ES-I3 (cell line): ENCODE measurements around the gene TEX261.

Experiments used
- H3K36me3 ChIP-seq: 2 replicates; pipeline ENCODE4 v1.6.1; 2013; ENCODE audit warnings: mild to moderate bottlenecking, low read length, control low read depth, moderate library complexity; ENCODE audit not compliant: insufficient read depth
- H3K4me1 ChIP-seq: 2 replicates; pipeline ENCODE4 v1.6.1; 2013; ENCODE audit warnings: mild to moderate bottlenecking, control low read depth, low read length; ENCODE audit not compliant: insufficient read depth
- H3K9ac ChIP-seq: 2 replicates; pipeline ENCODE4 v1.6.1; 2013; ENCODE audit warnings: low read depth, mild to moderate bottlenecking, low read length, moderate library complexity
- H3K9me3 ChIP-seq: 2 replicates; pipeline ENCODE4 v1.6.1; 2013; ENCODE audit warnings: mild to moderate bottlenecking, low read length, moderate library complexity; ENCODE audit not compliant: control insufficient read depth, insufficient read depth

The TEX261 gene

GRCh38 chr2:70944111-70944690, 50.5 kb downstream of the TEX261 start:
- Histone ChIP-seq H3K9me3 (no peaks in the 10 kb centered on the region), H3K36me3 (0 out of 2 replicates have a peak, but pooled peaks cover 3% of the 10 kb centered on the region), H3K4me1 (peaks cover 19% of the 10 kb centered on the region; the same call in 1 of the 2 replicates), H3K9ac (no peak overlapping the region)

GRCh38 chr2:70943205-70943871, 51.3 kb downstream of the TEX261 start:
- Histone ChIP-seq H3K36me3 (0 out of 2 replicates have a peak, but pooled peaks cover 3% of the 10 kb centered on the region), H3K9ac (no peak overlapping the region), H3K4me1 (peaks cover 23% of the 10 kb centered on the region; the same call in 1 of the 2 replicates), H3K9me3 (no peaks in the 10 kb centered on the region)

GRCh38 chr2:70942396-70943204, 52.1 kb downstream of the TEX261 start:
- Histone ChIP-seq H3K9ac (no peak overlapping the region), H3K4me1 (peaks cover 24% of the 10 kb centered on the region; the same call in 1 of the 2 replicates), H3K9me3 (no peaks in the 10 kb centered on the region), H3K36me3 (0 out of 2 replicates have a peak, but pooled peaks cover 3% of the 10 kb centered on the region)

DNA sequence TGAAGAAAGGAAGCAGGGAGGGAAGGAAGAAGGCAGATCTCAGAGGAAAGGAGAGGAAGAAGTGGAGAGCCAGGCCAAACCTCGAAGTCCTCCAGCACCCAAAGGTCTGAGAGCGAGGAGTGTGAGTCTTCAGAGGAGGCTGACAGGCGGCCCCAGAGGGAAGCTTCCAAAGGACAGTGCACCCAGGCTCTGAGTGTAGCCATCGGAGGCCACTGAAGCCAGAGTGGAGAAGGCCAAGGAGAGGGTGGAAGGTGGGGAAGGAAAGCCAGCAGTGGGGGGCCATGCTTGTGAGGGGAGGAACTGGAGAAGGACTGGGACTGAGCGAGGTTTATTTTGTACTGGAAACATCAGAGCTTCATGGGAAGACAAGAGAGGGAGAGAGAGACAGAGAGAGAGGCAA, 53.0 kb downstream of the TEX261 start:
- Histone ChIP-seq H3K36me3 (0 out of 2 replicates have a peak, but pooled peaks cover 3% of the 10 kb centered on the region), H3K9ac (no peak overlapping the region), H3K4me1 (peaks cover 27% of the 10 kb centered on the region; the same call in 1 of the 2 replicates), H3K9me3 (no peaks in the 10 kb centered on the region)

- H3K4me1 ChIP-seq: peaks cover 32% of the 10 kb centered on the region
- H3K36me3 ChIP-seq: 0 out of 2 replicates have a peak, but pooled peaks cover 3% of the 10 kb centered on the region
- H3K9ac ChIP-seq: no peak overlapping the region
- H3K9me3 ChIP-seq: no peaks in the 10 kb centered on the region
Measured at GRCh38 chr2:70941186-70941585, 53.5 kb downstream of the TEX261 start.

DNA sequence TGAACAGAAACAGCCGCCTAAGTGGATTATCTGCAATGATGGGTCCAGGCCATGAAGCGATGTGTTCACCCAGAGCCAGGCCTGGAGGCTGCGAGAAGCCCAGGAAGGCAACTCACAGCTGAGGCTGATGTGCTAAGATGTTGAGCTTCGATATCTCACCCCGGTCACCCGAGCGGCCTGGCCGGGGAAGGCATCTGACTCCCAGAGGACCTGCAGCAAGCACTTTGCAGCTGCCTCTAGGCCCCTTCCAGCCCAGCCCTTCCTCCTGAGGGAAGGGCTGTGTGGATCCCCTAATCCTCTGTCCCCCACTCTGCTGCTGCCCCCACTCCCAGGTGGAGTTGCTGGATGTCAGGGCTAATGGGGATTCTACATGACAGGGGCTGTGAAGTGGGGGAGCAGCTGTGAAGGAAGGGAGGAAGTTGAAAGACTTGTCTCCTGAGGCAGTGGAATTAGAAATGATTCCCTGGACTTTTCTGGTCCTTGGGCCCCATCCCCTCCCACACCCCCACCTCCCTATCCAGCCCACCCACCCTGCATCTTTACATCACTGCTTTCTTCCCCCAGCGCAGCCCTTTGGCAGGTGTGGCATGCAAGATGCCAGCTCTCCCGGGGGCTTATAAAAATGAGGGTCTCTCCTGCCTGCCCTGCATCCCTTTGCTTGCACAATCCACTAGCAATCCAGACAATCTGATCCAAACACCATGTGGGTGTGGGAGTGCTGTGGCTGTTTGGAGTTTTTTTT, 54.7 kb downstream of the TEX261 start:
- peaks cover 36% of the 10 kb centered on the region for H3K4me1 ChIP-seq
- no peaks in the 10 kb centered on the region for H3K9me3 ChIP-seq
- H3K9ac ChIP-seq: no peak overlapping the region
- H3K36me3 ChIP-seq: 0 out of 2 replicates have a peak, but pooled peaks cover 3% of the 10 kb centered on the region

- peaks cover 36% of the 10 kb centered on the region for H3K4me1 ChIP-seq
- H3K9me3 ChIP-seq: no peaks in the 10 kb centered on the region
- peak overlapping the region; percentile 5; the same call in 1 of the 2 replicates for H3K9ac ChIP-seq
- H3K36me3 ChIP-seq: 0 out of 2 replicates have a peak, but pooled peaks cover 3% of the 10 kb centered on the region
Measured at GRCh38 chr2:70939001-70939838, 55.5 kb downstream of the TEX261 start.

- H3K4me1 ChIP-seq: peaks cover 36% of the 10 kb centered on the region
- H3K9me3 ChIP-seq: no peaks in the 10 kb centered on the region
- peak overlapping the region; percentile 5; the same call in 1 of the 2 replicates for H3K9ac ChIP-seq
- H3K36me3 ChIP-seq: 0 out of 2 replicates have a peak, but pooled peaks cover 3% of the 10 kb centered on the region
Measured at GRCh38 chr2:70938586-70938950, 56.1 kb downstream of the TEX261 start.

DNA sequence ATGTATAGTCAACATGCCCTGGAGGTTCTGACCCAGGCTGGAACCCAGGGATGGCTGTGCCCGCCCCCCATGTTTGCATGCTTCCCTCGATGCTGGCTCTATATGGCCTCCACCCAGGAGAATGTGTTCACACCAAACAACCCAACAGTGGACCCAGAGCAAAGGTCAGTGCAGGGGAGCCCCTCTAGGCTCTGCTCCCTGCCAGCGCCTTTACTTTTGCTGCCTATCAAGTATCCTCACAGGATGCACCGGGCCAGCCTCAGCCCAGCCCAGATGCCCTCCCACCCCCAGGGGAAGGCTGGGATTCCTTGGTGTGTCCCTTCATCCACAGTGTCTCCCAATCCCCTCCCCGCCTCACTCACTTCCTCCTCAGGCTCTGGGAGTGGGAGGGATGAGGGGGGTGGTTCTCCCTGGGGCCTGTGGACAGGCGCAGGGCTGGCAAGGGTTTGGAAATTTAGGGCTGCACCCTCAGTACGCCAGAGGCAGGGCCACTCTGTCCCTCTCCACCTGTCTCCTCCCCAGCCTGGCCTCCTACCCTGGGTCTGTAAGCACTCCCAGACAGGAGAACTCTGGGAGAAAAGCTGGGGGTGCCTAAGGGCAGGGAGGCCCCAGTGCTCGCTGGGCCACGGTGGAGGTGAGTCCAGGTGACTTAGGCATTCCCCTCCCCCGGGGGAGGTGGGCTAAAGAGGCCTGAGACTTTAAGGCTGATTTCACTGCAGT, 56.6 kb downstream of the TEX261 start:
- 0 out of 2 replicates have a peak, but pooled peaks cover 3% of the 10 kb centered on the region for H3K36me3 ChIP-seq
- H3K9ac ChIP-seq: no peak overlapping the region
- H3K9me3 ChIP-seq: no peaks in the 10 kb centered on the region
- peaks cover 35% of the 10 kb centered on the region for H3K4me1 ChIP-seq

- H3K9me3 ChIP-seq: no peaks in the 10 kb centered on the region
- H3K9ac ChIP-seq: no peak overlapping the region
- H3K36me3 ChIP-seq: 0 out of 2 replicates have a peak, but pooled peaks cover under 1% of the 10 kb centered on the region
- H3K4me1 ChIP-seq: peaks cover 28% of the 10 kb centered on the region
Measured at GRCh38 chr2:70936979-70937811, 57.5 kb downstream of the TEX261 start.

DNA sequence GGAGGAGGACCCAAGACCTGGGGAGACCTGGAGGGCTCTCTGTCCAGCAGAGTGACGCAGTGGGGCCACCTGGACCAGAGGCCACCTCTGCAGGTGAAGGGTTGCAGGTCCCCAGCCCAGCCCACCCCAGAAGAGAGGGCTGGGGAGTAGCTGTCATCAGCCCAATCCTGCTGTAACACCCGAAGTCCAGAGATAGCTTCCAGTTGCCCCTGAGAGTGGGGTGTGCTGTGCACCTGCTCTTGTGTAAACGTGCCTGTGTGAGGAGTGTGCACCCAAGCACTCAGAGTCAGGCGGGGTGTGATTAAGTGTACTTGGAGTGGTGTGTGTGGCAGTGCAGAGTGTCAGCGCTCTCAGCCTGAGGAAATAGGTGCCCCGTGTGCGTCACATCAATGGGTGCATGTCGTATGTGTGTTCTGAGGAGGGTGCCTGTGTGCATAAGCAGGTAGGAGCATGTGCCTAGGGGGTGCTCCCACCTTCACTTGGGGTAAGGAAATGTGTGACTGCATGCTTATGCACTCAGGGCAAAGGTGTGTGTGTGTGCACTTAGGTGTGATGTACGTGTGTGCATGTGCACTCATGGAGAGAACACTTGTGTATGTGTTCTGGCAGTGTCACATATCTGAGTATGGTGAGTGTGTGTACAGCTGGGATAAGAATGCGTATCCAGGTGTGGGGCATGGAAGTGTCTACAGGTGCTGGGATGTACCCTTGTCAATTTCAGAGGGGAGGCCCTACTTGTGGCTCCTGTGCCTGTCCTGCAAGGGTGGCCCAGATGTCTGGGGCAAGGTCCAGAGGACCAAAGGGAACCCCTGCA, 58.3 kb downstream of the TEX261 start:
- Histone ChIP-seq H3K36me3 (no peaks in the 10 kb centered on the region), H3K9ac (no peak overlapping the region), H3K4me1 (peaks cover 27% of the 10 kb centered on the region), H3K9me3 (no peaks in the 10 kb centered on the region)
